Subcutaneous adipose tissue (tissue), 4 donors: ENCODE measurements around the gene ZBTB16. TPM values are rescaled to one million over a fixed set of nuclear protein-coding genes. Genes with fewer than 3 reads are reported as not detected.

Source experiments
- total RNA-seq, 4 donors: library from RNA; depleted of rRNA; stranded (reverse); fragments of >200 nt; gene quantifications; one replicate each; pipeline ENCODE4 v1.1.0, GENCODE V29; 2016
- TF ChIP-seq, protein P1 (sequence below): fragments of 450-650 bp; IDR thresholded peaks from one replicate; pipeline ENCODE4 v1.5.1; 2016; ENCODE audit warnings: low read depth, mild to moderate bottlenecking, control low read depth, antibody characterized with exemption, moderate library complexity

ZBTB16 gene
- total RNA-seq, 4 donors from 2014 or later, result 167 to 446 (median 261) TPM

GRCh38 chr11:114284021-114284420, 224.5 kb downstream of the ZBTB16 start:
- TF ChIP-seq, protein P1, sequence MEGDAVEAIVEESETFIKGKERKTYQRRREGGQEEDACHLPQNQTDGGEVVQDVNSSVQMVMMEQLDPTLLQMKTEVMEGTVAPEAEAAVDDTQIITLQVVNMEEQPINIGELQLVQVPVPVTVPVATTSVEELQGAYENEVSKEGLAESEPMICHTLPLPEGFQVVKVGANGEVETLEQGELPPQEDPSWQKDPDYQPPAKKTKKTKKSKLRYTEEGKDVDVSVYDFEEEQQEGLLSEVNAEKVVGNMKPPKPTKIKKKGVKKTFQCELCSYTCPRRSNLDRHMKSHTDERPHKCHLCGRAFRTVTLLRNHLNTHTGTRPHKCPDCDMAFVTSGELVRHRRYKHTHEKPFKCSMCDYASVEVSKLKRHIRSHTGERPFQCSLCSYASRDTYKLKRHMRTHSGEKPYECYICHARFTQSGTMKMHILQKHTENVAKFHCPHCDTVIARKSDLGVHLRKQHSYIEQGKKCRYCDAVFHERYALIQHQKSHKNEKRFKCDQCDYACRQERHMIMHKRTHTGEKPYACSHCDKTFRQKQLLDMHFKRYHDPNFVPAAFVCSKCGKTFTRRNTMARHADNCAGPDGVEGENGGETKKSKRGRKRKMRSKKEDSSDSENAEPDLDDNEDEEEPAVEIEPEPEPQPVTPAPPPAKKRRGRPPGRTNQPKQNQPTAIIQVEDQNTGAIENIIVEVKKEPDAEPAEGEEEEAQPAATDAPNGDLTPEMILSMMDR, result no peak

DNA sequence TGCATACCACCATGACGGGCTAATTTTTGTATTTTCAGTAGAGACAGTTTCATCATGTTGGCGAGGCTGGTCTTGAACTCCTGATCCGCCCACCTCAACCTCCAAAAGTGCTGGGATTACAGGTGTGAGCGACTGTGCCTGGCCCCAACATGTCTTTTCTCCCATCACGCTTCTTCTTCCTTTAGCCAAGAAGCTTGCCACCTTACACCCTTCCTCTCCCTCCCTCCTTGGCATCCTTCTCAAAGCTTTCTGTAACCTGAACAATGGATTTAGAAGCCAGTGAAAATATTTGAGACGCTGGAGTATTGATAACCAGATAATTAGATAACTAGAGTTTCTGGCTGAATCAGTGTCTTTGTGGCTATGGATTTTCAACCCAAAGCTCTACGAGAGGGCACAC, 225.4 kb downstream of the ZBTB16 start:
- TF ChIP-seq, protein P1, result no peak

- TF ChIP-seq, protein P1, result no peak
Observed at GRCh38 chr11:114285599-114285998, 226.1 kb downstream of the ZBTB16 start.

- TF ChIP-seq, protein P1, result no peak
Observed at GRCh38 chr11:114286229-114286628, 226.7 kb downstream of the ZBTB16 start.

- TF ChIP-seq, protein P1, result no peak
Observed at GRCh38 chr11:114287154-114287553, 227.6 kb downstream of the ZBTB16 start.

GRCh38 chr11:114288136-114288535, 228.6 kb downstream of the ZBTB16 start:
- TF ChIP-seq, protein P1, result no peak

GRCh38 chr11:114289779-114290178, 230.3 kb downstream of the ZBTB16 start:
- TF ChIP-seq, protein P1, result no peak
